ENCODE results near the gene ALKBH3.

DNA sequence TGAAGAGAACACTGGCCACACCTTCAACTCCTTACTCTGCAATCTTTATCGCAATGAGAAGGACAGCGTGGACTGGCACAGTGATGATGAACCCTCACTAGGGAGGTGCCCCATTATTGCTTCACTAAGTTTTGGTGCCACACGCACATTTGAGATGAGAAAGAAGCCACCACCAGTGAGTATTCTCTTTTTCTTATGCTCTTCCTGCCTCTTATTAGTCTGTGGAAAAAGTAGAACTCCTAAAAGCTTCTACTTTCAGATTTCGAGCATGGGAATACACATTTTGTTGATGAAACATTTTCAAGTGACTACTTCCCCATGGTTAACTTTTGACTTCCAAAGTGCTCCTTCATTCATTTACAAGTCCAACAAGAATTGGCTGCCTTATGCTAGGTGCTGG, 20.9 kb downstream of the ALKBH3 start:
- TF ChIP-seq, protein P1, sequence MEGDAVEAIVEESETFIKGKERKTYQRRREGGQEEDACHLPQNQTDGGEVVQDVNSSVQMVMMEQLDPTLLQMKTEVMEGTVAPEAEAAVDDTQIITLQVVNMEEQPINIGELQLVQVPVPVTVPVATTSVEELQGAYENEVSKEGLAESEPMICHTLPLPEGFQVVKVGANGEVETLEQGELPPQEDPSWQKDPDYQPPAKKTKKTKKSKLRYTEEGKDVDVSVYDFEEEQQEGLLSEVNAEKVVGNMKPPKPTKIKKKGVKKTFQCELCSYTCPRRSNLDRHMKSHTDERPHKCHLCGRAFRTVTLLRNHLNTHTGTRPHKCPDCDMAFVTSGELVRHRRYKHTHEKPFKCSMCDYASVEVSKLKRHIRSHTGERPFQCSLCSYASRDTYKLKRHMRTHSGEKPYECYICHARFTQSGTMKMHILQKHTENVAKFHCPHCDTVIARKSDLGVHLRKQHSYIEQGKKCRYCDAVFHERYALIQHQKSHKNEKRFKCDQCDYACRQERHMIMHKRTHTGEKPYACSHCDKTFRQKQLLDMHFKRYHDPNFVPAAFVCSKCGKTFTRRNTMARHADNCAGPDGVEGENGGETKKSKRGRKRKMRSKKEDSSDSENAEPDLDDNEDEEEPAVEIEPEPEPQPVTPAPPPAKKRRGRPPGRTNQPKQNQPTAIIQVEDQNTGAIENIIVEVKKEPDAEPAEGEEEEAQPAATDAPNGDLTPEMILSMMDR (IDR thresholded peaks at IDR 0.05), result no peak
- TF ChIP-seq POLR2A (IDR thresholded peaks at IDR 0.05) (no peak), POLR2AphosphoS5 (IDR thresholded peaks at IDR 0.05) (no peak)

Data from upper lobe of left lung (tissue), 4 donors.